ENCODE results near the gene TTC34.
"Not testable (repeated sequence)": the region's sequence is repeated elsewhere in the genome, so short reads cannot be mapped to it uniquely, and the experiment has no call there.

DNA sequence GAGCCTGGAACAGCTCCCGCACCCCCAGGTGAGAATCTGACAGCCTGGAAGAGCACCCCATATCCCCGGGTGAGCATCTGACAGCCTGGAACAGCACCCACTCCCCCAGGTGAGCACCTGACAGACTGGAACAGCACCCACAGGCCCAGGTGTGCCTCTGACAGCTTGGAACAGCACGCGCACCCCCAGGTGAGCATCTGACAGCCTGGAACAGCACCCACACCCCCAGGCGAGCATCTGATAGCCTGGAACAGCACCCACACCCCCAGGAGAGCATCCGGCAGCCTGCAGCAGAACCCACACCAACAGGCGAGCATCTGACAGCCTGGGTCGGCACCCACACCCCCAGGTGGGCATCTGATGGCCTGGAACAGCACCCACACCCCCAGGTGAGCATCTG lies 141.7 kb downstream of the TTC34 start:
- TF ChIP-seq, protein P1, sequence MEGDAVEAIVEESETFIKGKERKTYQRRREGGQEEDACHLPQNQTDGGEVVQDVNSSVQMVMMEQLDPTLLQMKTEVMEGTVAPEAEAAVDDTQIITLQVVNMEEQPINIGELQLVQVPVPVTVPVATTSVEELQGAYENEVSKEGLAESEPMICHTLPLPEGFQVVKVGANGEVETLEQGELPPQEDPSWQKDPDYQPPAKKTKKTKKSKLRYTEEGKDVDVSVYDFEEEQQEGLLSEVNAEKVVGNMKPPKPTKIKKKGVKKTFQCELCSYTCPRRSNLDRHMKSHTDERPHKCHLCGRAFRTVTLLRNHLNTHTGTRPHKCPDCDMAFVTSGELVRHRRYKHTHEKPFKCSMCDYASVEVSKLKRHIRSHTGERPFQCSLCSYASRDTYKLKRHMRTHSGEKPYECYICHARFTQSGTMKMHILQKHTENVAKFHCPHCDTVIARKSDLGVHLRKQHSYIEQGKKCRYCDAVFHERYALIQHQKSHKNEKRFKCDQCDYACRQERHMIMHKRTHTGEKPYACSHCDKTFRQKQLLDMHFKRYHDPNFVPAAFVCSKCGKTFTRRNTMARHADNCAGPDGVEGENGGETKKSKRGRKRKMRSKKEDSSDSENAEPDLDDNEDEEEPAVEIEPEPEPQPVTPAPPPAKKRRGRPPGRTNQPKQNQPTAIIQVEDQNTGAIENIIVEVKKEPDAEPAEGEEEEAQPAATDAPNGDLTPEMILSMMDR (IDR thresholded peaks at IDR 0.05), result not testable (repeated sequence)
- not testable (repeated sequence) for TF ChIP-seq EZH2 (IDR thresholded peaks at IDR 0.05)

All from neural progenitor cell (in vitro differentiated cells).